Measurements from ENCODE around the gene CELA3B. TPM values are rescaled to one million over a fixed set of nuclear protein-coding genes. Genes with fewer than 3 reads are reported as not detected.

Gene CELA3B
- total and polyA plus RNA-seq, 2 of the 13 experiments (the other 11 are each of a cell fraction or from before 2014, with no cell fraction given), result 0.34 TPM; not detected in 1

DNA sequence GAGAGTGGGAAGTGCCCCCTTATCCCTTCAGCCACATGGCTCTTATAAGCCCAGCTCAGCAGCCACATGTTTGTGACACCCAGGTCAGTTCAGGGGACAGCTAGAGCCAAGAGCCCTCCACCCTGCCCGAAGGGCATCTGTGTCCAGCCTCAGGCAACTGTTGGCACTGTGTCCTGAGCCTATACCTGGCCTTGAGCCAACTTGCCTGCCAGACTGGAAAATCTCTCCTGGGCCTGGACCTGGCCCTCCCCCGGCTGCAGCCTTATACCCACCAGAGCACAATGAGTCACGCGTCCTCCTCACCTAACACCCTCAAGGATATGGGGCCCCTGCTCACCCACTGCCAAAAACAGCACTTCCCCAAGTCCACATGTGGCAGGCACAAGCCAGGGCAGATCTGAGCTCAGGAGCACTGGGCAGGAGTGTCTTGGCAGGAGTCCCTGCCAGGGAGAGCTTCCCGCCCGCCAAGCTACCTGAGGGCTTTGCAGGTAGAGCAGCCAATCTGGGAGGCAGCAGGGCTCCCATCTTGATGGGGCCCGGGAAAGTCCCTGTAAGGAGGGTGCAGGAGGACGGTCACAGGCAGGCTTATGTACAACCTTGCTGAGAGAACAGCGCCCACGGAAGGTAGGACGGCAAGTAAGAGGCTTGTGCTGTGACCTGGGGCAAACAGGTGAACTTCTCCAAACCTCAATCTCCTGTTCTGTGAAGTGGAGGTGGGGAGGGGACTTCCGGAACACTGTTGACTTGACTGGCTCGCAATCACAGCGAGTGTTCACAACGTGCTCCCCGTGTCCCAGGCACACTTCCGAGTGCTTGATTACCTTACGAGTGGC lies 19.9 kb upstream of the CELA3B start (continued):
- TF ChIP-seq ZNF563 (CRISPR knock-in tag; IDR thresholded peaks at IDR 0.05) (0 out of 2 replicates have a peak, but pooled peaks have one; percentile 54), GLI4 (CRISPR knock-in tag; IDR thresholded peaks at IDR 0.05; ENCODE audit: borderline replicate concordance) (peak; percentile 68; the same call in 1 of the 2 replicates), HOXA9 (CRISPR knock-in tag; IDR thresholded peaks at IDR 0.05; ENCODE audit: borderline replicate concordance) (no peak), ZNF577 (CRISPR knock-in tag; IDR thresholded peaks at IDR 0.05; ENCODE audit: borderline replicate concordance, low read depth) (no peak), U2AF2 (IDR thresholded peaks at IDR 0.05; ENCODE audit: low read depth, low read length) (no peak), ZNF883 (CRISPR knock-in tag; IDR thresholded peaks at IDR 0.05; ENCODE audit: not compliant biosample characterization) (no peak), SMAD3 (CRISPR knock-in tag; IDR thresholded peaks at IDR 0.05) (no peak), BHLHE40 (IDR thresholded peaks at IDR 0.05; ENCODE audit: low read length) (no peak), TOPORS (CRISPR knock-in tag; IDR thresholded peaks at IDR 0.05) (no peak), AKAP8 (CRISPR knock-in tag; IDR thresholded peaks at IDR 0.05) (no peak), TARDBP (CRISPR knock-in tag; IDR thresholded peaks at IDR 0.05) (0 out of 2 replicates have a peak, but pooled peaks have one; percentile 47), FLYWCH1 (CRISPR knock-in tag; IDR thresholded peaks at IDR 0.05) (no peak), MAFG (CRISPR knock-in tag; IDR thresholded peaks at IDR 0.05) (no peak), SP5 (CRISPR knock-in tag; IDR thresholded peaks at IDR 0.05; ENCODE audit: borderline replicate concordance, low read depth) (no peak), ZNF251 (CRISPR knock-in tag; IDR thresholded peaks at IDR 0.05) (no peak), ZNF660 (CRISPR knock-in tag; IDR thresholded peaks at IDR 0.05; ENCODE audit: borderline replicate concordance, low read depth) (no peak)
- TF ChIP-seq, protein P1, sequence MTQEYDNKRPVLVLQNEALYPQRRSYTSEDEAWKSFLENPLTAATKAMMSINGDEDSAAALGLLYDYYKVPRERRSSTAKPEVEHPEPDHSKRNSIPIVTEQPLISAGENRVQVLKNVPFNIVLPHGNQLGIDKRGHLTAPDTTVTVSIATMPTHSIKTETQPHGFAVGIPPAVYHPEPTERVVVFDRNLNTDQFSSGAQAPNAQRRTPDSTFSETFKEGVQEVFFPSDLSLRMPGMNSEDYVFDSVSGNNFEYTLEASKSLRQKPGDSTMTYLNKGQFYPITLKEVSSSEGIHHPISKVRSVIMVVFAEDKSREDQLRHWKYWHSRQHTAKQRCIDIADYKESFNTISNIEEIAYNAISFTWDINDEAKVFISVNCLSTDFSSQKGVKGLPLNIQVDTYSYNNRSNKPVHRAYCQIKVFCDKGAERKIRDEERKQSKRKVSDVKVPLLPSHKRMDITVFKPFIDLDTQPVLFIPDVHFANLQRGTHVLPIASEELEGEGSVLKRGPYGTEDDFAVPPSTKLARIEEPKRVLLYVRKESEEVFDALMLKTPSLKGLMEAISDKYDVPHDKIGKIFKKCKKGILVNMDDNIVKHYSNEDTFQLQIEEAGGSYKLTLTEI (CRISPR knock-in tag; conservative IDR thresholded peaks at IDR 0.05), result no peak
- TF ChIP-seq, protein P2, sequence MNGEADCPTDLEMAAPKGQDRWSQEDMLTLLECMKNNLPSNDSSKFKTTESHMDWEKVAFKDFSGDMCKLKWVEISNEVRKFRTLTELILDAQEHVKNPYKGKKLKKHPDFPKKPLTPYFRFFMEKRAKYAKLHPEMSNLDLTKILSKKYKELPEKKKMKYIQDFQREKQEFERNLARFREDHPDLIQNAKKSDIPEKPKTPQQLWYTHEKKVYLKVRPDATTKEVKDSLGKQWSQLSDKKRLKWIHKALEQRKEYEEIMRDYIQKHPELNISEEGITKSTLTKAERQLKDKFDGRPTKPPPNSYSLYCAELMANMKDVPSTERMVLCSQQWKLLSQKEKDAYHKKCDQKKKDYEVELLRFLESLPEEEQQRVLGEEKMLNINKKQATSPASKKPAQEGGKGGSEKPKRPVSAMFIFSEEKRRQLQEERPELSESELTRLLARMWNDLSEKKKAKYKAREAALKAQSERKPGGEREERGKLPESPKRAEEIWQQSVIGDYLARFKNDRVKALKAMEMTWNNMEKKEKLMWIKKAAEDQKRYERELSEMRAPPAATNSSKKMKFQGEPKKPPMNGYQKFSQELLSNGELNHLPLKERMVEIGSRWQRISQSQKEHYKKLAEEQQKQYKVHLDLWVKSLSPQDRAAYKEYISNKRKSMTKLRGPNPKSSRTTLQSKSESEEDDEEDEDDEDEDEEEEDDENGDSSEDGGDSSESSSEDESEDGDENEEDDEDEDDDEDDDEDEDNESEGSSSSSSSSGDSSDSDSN (CRISPR knock-in tag; IDR thresholded peaks at IDR 0.05), result no peak
- TF ChIP-seq, protein P3, sequence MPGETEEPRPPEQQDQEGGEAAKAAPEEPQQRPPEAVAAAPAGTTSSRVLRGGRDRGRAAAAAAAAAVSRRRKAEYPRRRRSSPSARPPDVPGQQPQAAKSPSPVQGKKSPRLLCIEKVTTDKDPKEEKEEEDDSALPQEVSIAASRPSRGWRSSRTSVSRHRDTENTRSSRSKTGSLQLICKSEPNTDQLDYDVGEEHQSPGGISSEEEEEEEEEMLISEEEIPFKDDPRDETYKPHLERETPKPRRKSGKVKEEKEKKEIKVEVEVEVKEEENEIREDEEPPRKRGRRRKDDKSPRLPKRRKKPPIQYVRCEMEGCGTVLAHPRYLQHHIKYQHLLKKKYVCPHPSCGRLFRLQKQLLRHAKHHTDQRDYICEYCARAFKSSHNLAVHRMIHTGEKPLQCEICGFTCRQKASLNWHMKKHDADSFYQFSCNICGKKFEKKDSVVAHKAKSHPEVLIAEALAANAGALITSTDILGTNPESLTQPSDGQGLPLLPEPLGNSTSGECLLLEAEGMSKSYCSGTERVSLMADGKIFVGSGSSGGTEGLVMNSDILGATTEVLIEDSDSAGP (CRISPR knock-in tag; IDR thresholded peaks at IDR 0.05; ENCODE audit: borderline replicate concordance), result peak; percentile 22; the same call in 1 of the 2 replicates
- TF ChIP-seq, protein P4, sequence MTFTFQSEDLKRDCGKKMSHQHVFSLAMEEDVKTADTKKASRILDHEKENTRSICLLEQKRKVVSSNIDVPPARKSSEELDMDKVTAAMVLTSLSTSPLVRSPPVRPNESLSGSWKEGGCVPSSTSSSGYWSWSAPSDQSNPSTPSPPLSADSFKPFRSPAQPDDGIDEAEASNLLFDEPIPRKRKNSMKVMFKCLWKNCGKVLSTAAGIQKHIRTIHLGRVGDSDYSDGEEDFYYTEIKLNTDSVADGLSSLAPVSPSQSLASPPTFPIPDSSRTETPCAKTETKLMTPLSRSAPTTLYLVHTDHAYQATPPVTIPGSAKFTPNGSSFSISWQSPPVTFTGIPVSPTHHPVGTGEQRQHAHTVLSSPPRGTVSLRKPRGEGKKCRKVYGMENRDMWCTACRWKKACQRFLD (CRISPR knock-in tag; IDR thresholded peaks at IDR 0.05; ENCODE audit: borderline replicate concordance), result no peak

All from HepG2 (cell line).